Measurements from ENCODE around the gene MGAT4A. TPM values are rescaled to one million over a fixed set of nuclear protein-coding genes. Genes with fewer than 3 reads are reported as not detected.

Gene MGAT4A
- total and polyA plus RNA-seq, 2 of the 13 experiments (the other 11 are each of a cell fraction or from before 2014, with no cell fraction given), result 47.2 to 90.9 TPM

DNA sequence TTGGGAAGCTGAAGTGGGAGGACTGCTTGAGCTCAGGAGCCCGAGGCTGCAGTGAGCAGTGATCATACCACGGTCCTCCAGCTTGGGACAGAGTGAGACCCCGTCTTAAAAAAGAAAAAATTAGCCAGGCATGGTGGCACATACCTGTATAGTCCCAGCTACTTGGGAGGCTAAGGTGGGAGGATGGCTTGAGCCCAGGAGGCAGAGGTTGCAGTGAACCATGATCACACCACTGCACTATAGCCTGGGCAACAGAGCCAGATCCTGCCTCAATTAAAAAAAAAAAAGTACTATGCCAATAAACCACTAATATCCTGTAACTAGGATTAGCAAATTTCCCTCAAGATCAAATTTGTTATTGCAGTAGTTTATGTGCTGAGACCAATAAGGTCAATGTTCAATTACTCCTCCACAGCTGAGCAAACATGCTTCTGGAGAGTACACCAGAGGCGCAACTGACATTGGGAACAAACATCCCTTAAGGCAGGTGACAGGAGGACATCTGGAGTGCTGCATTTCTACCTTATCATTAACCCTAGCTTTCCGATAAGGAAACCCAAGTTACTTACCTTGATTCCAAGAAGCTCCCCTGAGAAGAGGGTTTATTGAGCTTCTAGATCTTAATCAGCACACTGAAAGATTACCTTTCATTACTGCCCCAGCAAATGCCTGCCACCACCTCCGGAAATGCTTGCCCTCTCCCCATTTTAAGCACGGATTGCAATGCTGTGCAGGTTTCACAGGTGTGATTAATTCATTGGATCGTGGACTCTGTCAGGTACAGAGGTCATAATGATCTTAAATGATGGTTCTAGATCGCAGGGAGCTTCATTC, 26.2 kb downstream of the MGAT4A start (continued):
- no peak for TF ChIP-seq ZNF225 (CRISPR knock-in tag; IDR thresholded peaks at IDR 0.05)
- TF ChIP-seq PRDM15 (CRISPR knock-in tag; IDR thresholded peaks at IDR 0.05), result no peak
- 0 out of 2 replicates have a peak, but pooled peaks have one; percentile 51 for TF ChIP-seq ZNF792 (CRISPR knock-in tag; IDR thresholded peaks at IDR 0.05)
- peak; percentile 17; the same call in 1 of the 2 replicates for TF ChIP-seq CEBPB (IDR thresholded peaks at IDR 0.05; ENCODE audit: borderline replicate concordance, low read depth, low read length)
- TF ChIP-seq CHD4 (IDR thresholded peaks at IDR 0.05; ENCODE audit: borderline replicate concordance, low read length), result no peak
- no peak for TF ChIP-seq SUZ12 (IDR thresholded peaks at IDR 0.05; ENCODE audit: low read depth, low read length)
- TF ChIP-seq RXRA (CRISPR knock-in tag; IDR thresholded peaks at IDR 0.05), result peak; percentile 43; the same call in 1 of the 2 replicates
- TF ChIP-seq, protein P1, sequence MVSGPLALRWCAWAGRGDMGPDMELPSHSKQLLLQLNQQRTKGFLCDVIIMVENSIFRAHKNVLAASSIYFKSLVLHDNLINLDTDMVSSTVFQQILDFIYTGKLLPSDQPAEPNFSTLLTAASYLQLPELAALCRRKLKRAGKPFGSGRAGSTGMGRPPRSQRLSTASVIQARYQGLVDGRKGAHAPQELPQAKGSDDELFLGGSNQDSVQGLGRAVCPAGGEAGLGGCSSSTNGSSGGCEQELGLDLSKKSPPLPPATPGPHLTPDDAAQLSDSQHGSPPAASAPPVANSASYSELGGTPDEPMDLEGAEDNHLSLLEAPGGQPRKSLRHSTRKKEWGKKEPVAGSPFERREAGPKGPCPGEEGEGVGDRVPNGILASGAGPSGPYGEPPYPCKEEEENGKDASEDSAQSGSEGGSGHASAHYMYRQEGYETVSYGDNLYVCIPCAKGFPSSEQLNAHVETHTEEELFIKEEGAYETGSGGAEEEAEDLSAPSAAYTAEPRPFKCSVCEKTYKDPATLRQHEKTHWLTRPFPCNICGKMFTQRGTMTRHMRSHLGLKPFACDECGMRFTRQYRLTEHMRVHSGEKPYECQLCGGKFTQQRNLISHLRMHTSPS (CRISPR knock-in tag; IDR thresholded peaks at IDR 0.05; ENCODE audit: low read depth), result 0 out of 2 replicates have a peak, but pooled peaks have one; percentile 33
- TF ChIP-seq NR2F1 (CRISPR knock-in tag; IDR thresholded peaks at IDR 0.05), result peak; percentile 26 to 86; a peak in 3 of 4 replicates
- peak; percentile 53 for TF ChIP-seq TEAD3 (CRISPR knock-in tag; optimal IDR thresholded peaks at IDR 0.05; ENCODE audit: borderline replicate concordance)
- TF ChIP-seq JUNB (CRISPR knock-in tag; IDR thresholded peaks at IDR 0.05; ENCODE audit: borderline replicate concordance), result no peak
- TF ChIP-seq ZGPAT (CRISPR knock-in tag; IDR thresholded peaks at IDR 0.05), result peak; percentile 46; the same call in 1 of the 2 replicates
- peak; percentile 86 for TF ChIP-seq NR2F6 (IDR thresholded peaks at IDR 0.05)
- peak; percentile 78 for TF ChIP-seq NR2F6 (CRISPR knock-in tag; IDR thresholded peaks at IDR 0.05)
- no peak for TF ChIP-seq RFX1 (IDR thresholded peaks at IDR 0.05)
- TF ChIP-seq ZNF343 (CRISPR knock-in tag; IDR thresholded peaks at IDR 0.05), result 0 out of 2 replicates have a peak, but pooled peaks have one; percentile 28
- TF ChIP-seq RCOR2 (CRISPR knock-in tag; IDR thresholded peaks at IDR 0.05), result peak; percentile 30; the same call in 1 of the 2 replicates
- TF ChIP-seq CEBPG (CRISPR knock-in tag; IDR thresholded peaks at IDR 0.05), result peak; percentile 58
- no peak for TF ChIP-seq SATB2 (CRISPR knock-in tag; IDR thresholded peaks at IDR 0.05)
- peak; percentile 57; the same call in 1 of the 2 replicates for TF ChIP-seq TBX3 (IDR thresholded peaks at IDR 0.05; ENCODE audit: borderline replicate concordance)
- peak in 1 of 2 experiments; percentile 47; a peak in 1 of 4 replicates for TF ChIP-seq KLF16 (CRISPR knock-in tag; IDR thresholded peaks at IDR 0.05)
- no peak for TF ChIP-seq JDP2 (CRISPR knock-in tag; IDR thresholded peaks at IDR 0.05; ENCODE audit: borderline replicate concordance)
- TF ChIP-seq ZNF644 (CRISPR knock-in tag; IDR thresholded peaks at IDR 0.05; ENCODE audit: low read depth), result 0 out of 2 replicates have a peak, but pooled peaks have one; percentile 42
- no peak for TF ChIP-seq SOX6 (IDR thresholded peaks at IDR 0.05)
- TF ChIP-seq SOX6 (CRISPR knock-in tag; IDR thresholded peaks at IDR 0.05), result 0 out of 2 replicates have a peak, but pooled peaks have one; percentile 35
